ENCODE data around the gene TSHZ2. TPM values are rescaled to one million over a fixed set of nuclear protein-coding genes. Genes with fewer than 3 reads are reported as not detected.
"Not testable (repeated sequence)": the region's sequence is repeated elsewhere in the genome, so short reads cannot be mapped to it uniquely, and the experiment has no call there.

Gene TSHZ2
- polyA plus RNA-seq, 1 donor from 2014 or later: 4.6 TPM

GRCh38 chr20:53502820-53503219 is 530.7 kb downstream of the TSHZ2 start:
- Histone ChIP-seq H3K9me2 (ENCODE audit: insufficient read depth, low read length) (no peaks in the 10 kb centered on the region), H4K20me1 (ENCODE audit: insufficient read depth) (no peaks in the 10 kb centered on the region), H3K9me3 (ENCODE audit: low read length) (peaks cover 3% of the 10 kb centered on the region), H3K4me2 (ENCODE audit: low read length) (no peak overlapping the region), H3K4me3 (ENCODE audit: low read length) (no peak overlapping the region), H3K27me3 (ENCODE audit: insufficient read depth, low read depth, low read length) (no peaks in the 10 kb centered on the region), H3K79me2 (replicated peaks; ENCODE audit: insufficient read depth, low read length) (no peaks in the 10 kb centered on the region), H3F3A (ENCODE audit: insufficient read depth, low read length, poor library complexity, severe bottlenecking) (no peaks in the 10 kb centered on the region), H3K27ac (ENCODE audit: low read length) (no peak overlapping the region), H3K9ac (ENCODE audit: low read length) (no peak overlapping the region), H3K36me3 (ENCODE audit: insufficient read depth, low read length) (no peaks in the 10 kb centered on the region), H2AFZ (ENCODE audit: low read depth, low read length) (no peak overlapping the region)
- TF ChIP-seq SMC3 (conservative IDR thresholded peaks at IDR 0.05; ENCODE audit: poor library complexity) (no peak), CTCF (IDR thresholded peaks at IDR 0.05; ENCODE audit: poor library complexity, severe bottlenecking) (no peak), EP300 (conservative IDR thresholded peaks at IDR 0.05; ENCODE audit: poor library complexity, severe bottlenecking) (no peak), RAD21 (conservative IDR thresholded peaks at IDR 0.05) (no peak), POLR2AphosphoS5 (IDR thresholded peaks at IDR 0.05) (no peak), MXI1 (conservative IDR thresholded peaks at IDR 0.05; ENCODE audit: poor library complexity, severe bottlenecking) (no peak), EZH2 (IDR thresholded peaks at IDR 0.05; ENCODE audit: borderline replicate concordance, insufficient read depth, low read length, poor library complexity, severe bottlenecking) (no peak), TAF1 (IDR thresholded peaks at IDR 0.05; ENCODE audit: low read depth) (no peak), REST (IDR thresholded peaks at IDR 0.05; ENCODE audit: borderline replicate concordance) (no peak)

GRCh38 chr20:53503517-53503919 is 531.4 kb downstream of the TSHZ2 start:
- H3K9me2 ChIP-seq (ENCODE audit: insufficient read depth, low read length): no peaks in the 10 kb centered on the region
- no peaks in the 10 kb centered on the region for H3K27me3 ChIP-seq (ENCODE audit: insufficient read depth, low read depth, low read length)
- H2AFZ ChIP-seq (ENCODE audit: low read depth, low read length): no peak overlapping the region
- no peak overlapping the region for H3K4me2 ChIP-seq (ENCODE audit: low read length)
- peaks cover 3% of the 10 kb centered on the region for H3K9me3 ChIP-seq (ENCODE audit: low read length)
- no peaks in the 10 kb centered on the region for H3K79me2 ChIP-seq (replicated peaks; ENCODE audit: insufficient read depth, low read length)
- no peak overlapping the region for H3K4me3 ChIP-seq (ENCODE audit: low read length)
- no peaks in the 10 kb centered on the region for H3F3A ChIP-seq (ENCODE audit: insufficient read depth, low read length, poor library complexity, severe bottlenecking)
- TF ChIP-seq SMC3 (conservative IDR thresholded peaks at IDR 0.05; ENCODE audit: poor library complexity) (no peak), EP300 (conservative IDR thresholded peaks at IDR 0.05; ENCODE audit: poor library complexity, severe bottlenecking) (no peak), TAF1 (IDR thresholded peaks at IDR 0.05; ENCODE audit: low read depth) (no peak)
- H4K20me1 ChIP-seq (ENCODE audit: insufficient read depth): no peaks in the 10 kb centered on the region
- H3K27ac ChIP-seq (ENCODE audit: low read length): no peak overlapping the region
- H3K9ac ChIP-seq (ENCODE audit: low read length): no peak overlapping the region
- H3K36me3 ChIP-seq (ENCODE audit: insufficient read depth, low read length): no peaks in the 10 kb centered on the region

GRCh38 chr20:53504106-53504505 is 531.9 kb downstream of the TSHZ2 start:
- H3K9me2 ChIP-seq (ENCODE audit: insufficient read depth, low read length); H3K27me3 ChIP-seq (ENCODE audit: insufficient read depth, low read depth, low read length); H3K27ac ChIP-seq (ENCODE audit: low read length); H3K79me2 ChIP-seq (replicated peaks; ENCODE audit: insufficient read depth, low read length); H3K36me3 ChIP-seq (ENCODE audit: insufficient read depth, low read length); H3K4me3 ChIP-seq (ENCODE audit: low read length); H3K9me3 ChIP-seq (ENCODE audit: low read length); H2AFZ ChIP-seq (ENCODE audit: low read depth, low read length); H4K20me1 ChIP-seq (ENCODE audit: insufficient read depth); H3K9ac ChIP-seq (ENCODE audit: low read length); H3K4me2 ChIP-seq (ENCODE audit: low read length); H3F3A ChIP-seq (ENCODE audit: insufficient read depth, low read length, poor library complexity, severe bottlenecking): not testable (repeated sequence)
